OCI-LY1 (cell line): ENCODE measurements around the gene TSKU.

Source experiments
- H2AFZ ChIP-seq: fragments of 200-600 bp; sonication (generic), shearing (Covaris generic); 2 replicates; pipeline ENCODE4 v1.6.0; 2014; ENCODE audit warnings: antibody characterized with exemption, mild to moderate bottlenecking, low read length
- H3F3A ChIP-seq: fragments of 200-600 bp; sonication (generic), shearing (Covaris generic); 2 replicates; pipeline ENCODE4 v1.6.0; 2014; ENCODE audit warnings: mild to moderate bottlenecking, antibody characterized with exemption, low read length, moderate library complexity; ENCODE audit not compliant: insufficient read depth
- H3K27ac ChIP-seq: fragments of 200-600 bp; sonication (generic); 2 replicates; pipeline ENCODE4 v1.5.1; 2014; ENCODE audit warnings: low read length, mixed run types, mild to moderate bottlenecking, low read depth; ENCODE audit not compliant: poor library complexity, severe bottlenecking
- H3K27me3 ChIP-seq: fragments of 200-600 bp; sonication (generic); 2 replicates; pipeline ENCODE4 v1.6.0; 2014; ENCODE audit warnings: antibody characterized with exemption, mild to moderate bottlenecking, low read length, moderate library complexity; ENCODE audit not compliant: insufficient read depth
- H3K36me3 ChIP-seq: fragments of 200-600 bp; sonication (generic); 2 replicates; pipeline ENCODE4 v1.6.1; 2014; ENCODE audit warnings: mild to moderate bottlenecking, antibody characterized with exemption, low read length, moderate library complexity, mixed read lengths; ENCODE audit not compliant: insufficient read depth
- H3K4me1 ChIP-seq: fragments of 200-600 bp; sonication (generic); 2 replicates; pipeline ENCODE4 v1.5.1; 2014; ENCODE audit warnings: mild to moderate bottlenecking, low read length, moderate library complexity; ENCODE audit not compliant: insufficient read depth, severe bottlenecking
- H3K4me2 ChIP-seq: fragments of 200-600 bp; sonication (generic), shearing (Covaris generic); 2 replicates; pipeline ENCODE4 v1.6.1; 2014; ENCODE audit warnings: low read length
- H3K4me3 ChIP-seq: fragments of 200-600 bp; sonication (generic); 2 replicates; pipeline ENCODE4 v1.5.1; 2014; ENCODE audit warnings: low read length, low read depth, mild to moderate bottlenecking, mixed read lengths; ENCODE audit not compliant: poor library complexity, severe bottlenecking
- H3K79me2 ChIP-seq: fragments of 200-600 bp; shearing (Covaris generic); 2 replicates; pipeline ENCODE4 v1.6.1; 2016; ENCODE audit warnings: mixed run types, low read length, mixed read lengths; ENCODE audit not compliant: insufficient read depth
- H3K9ac ChIP-seq: fragments of 200-600 bp; sonication (generic), shearing (Covaris generic); 2 replicates; pipeline ENCODE4 v1.6.1; 2014; ENCODE audit warnings: mild to moderate bottlenecking, low read length, mixed read lengths
- H3K9me2 ChIP-seq: fragments of 200-600 bp; sonication (generic), shearing (Covaris generic); 2 replicates; pipeline ENCODE4 v1.6.1; 2014; ENCODE audit warnings: low read depth, mild to moderate bottlenecking, low read length, mixed read lengths
- H3K9me3 ChIP-seq: fragments of 200-600 bp; shearing (Covaris generic); 2 replicates; pipeline ENCODE4 v1.6.1; 2014; ENCODE audit warnings: low read length, mixed read lengths
- H4K20me1 ChIP-seq: fragments of 200-600 bp; sonication (generic), shearing (Covaris generic); 2 replicates; pipeline ENCODE4 v1.6.0; 2016; ENCODE audit warnings: mild to moderate bottlenecking, low read length; ENCODE audit not compliant: insufficient read depth
- EZH2 ChIP-seq: fragments of 200-600 bp; sonication (generic), shearing (Covaris generic); IDR thresholded peaks from 2 replicates; pipeline ENCODE4 v1.8.0; 2017; ENCODE audit warnings: borderline replicate concordance, mixed run types, mild to moderate bottlenecking, antibody characterized with exemption, low read length, moderate library complexity, mixed read lengths
- TF ChIP-seq, protein P1 (sequence below): fragments of 200-600 bp; sonication (generic), shearing (Covaris generic); IDR thresholded peaks from 2 replicates; pipeline ENCODE4 v1.5.1; 2017; ENCODE audit warnings: mild to moderate bottlenecking, antibody characterized with exemption, low read length, moderate library complexity, mixed read lengths

The TSKU gene

DNA sequence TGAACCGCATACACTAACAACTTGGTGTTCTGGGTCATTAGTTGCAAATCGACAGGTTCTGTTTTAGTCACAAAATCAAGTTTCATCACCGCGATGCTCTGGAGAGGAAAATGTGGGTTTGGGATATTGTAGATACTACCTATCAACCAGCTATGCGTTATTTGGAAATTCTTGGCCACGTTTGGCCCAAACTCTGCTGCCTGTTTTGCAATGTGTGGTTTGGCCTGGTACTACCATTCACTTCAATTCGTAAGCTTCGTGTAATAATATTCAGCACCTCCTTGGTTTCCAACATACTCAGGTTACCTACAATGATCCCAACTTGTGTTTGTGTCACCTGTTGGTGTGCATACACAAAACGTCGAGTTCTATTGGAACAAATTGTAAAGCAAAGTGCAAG is 61.4 kb downstream of the TSKU start:
- Histone ChIP-seq H2AFZ (no peak overlapping the region), H3F3A (no peaks in the 10 kb centered on the region), H3K9me3 (no peaks in the 10 kb centered on the region), H3K27ac (no peak overlapping the region), H4K20me1 (no peaks in the 10 kb centered on the region), H3K4me1 (no peaks in the 10 kb centered on the region), H3K79me2 (no peaks in the 10 kb centered on the region), H3K27me3 (no peaks in the 10 kb centered on the region), H3K9ac (no peak overlapping the region), H3K4me3 (no peak overlapping the region), H3K4me2 (no peak overlapping the region), H3K9me2 (no peaks in the 10 kb centered on the region), H3K36me3 (no peaks in the 10 kb centered on the region)
- TF ChIP-seq EZH2, result no peak
- TF ChIP-seq, protein P1, sequence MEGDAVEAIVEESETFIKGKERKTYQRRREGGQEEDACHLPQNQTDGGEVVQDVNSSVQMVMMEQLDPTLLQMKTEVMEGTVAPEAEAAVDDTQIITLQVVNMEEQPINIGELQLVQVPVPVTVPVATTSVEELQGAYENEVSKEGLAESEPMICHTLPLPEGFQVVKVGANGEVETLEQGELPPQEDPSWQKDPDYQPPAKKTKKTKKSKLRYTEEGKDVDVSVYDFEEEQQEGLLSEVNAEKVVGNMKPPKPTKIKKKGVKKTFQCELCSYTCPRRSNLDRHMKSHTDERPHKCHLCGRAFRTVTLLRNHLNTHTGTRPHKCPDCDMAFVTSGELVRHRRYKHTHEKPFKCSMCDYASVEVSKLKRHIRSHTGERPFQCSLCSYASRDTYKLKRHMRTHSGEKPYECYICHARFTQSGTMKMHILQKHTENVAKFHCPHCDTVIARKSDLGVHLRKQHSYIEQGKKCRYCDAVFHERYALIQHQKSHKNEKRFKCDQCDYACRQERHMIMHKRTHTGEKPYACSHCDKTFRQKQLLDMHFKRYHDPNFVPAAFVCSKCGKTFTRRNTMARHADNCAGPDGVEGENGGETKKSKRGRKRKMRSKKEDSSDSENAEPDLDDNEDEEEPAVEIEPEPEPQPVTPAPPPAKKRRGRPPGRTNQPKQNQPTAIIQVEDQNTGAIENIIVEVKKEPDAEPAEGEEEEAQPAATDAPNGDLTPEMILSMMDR, result no peak

DNA sequence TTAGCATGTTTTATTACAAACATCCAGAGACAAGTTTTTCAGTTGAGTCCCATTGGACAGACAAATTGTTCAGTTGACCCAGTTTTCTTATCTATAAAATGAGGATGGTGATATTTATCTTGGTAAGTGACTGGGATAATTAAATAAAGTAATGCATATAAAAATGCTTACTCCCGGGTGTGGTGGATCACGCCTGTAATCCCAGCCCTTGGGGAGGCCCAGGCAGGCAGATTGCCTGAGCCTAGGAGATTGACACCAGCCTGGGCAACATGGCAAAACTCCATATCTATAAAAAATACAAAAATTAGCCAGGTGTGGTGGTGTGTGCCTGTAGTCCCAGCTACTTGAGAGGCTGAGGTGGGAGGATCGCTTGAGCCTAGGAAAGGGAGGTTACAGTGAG is 61.9 kb downstream of the TSKU start:
- no peak overlapping the region for H3K27ac ChIP-seq
- TF ChIP-seq, protein P1, result no peak
- TF ChIP-seq EZH2, result no peak
- no peak overlapping the region for H3K4me3 ChIP-seq
- no peaks in the 10 kb centered on the region for H3K36me3 ChIP-seq
- H4K20me1 ChIP-seq, result no peaks in the 10 kb centered on the region
- no peaks in the 10 kb centered on the region for H3K4me1 ChIP-seq
- no peaks in the 10 kb centered on the region for H3K9me2 ChIP-seq
- H3K4me2 ChIP-seq, result no peak overlapping the region
- no peaks in the 10 kb centered on the region for H3K27me3 ChIP-seq
- H3K79me2 ChIP-seq, result no peaks in the 10 kb centered on the region
- H3K9me3 ChIP-seq, result no peaks in the 10 kb centered on the region
- no peaks in the 10 kb centered on the region for H3F3A ChIP-seq
- H2AFZ ChIP-seq, result no peak overlapping the region
- no peak overlapping the region for H3K9ac ChIP-seq

GRCh38 chr11:76846441-76846840 is 63.3 kb downstream of the TSKU start:
- Histone ChIP-seq H3K36me3 (no peaks in the 10 kb centered on the region), H3K79me2 (no peaks in the 10 kb centered on the region), H2AFZ (no peak overlapping the region), H3F3A (no peaks in the 10 kb centered on the region), H3K27ac (no peak overlapping the region), H3K4me1 (no peaks in the 10 kb centered on the region), H3K9me2 (no peaks in the 10 kb centered on the region), H3K4me2 (no peak overlapping the region), H3K4me3 (no peak overlapping the region), H4K20me1 (no peaks in the 10 kb centered on the region), H3K27me3 (no peaks in the 10 kb centered on the region), H3K9me3 (no peaks in the 10 kb centered on the region), H3K9ac (no peak overlapping the region)
- TF ChIP-seq EZH2, result no peak
- TF ChIP-seq, protein P1, result no peak
